Tibial nerve (tissue), 4 donors: ENCODE measurements around the gene ATP9B.

Source experiments
- EP300 ChIP-seq, 2 donors: sonication (generic); formaldehyde crosslinking; IDR thresholded peaks; one replicate each; pipeline ENCODE4 v1.6.1; 2017; ENCODE audit warnings: antibody characterized with exemption in 2 of 2, mild to moderate bottlenecking in 1 of 2
- POLR2A ChIP-seq, 2 donors: fragments of 450-650 bp; IDR thresholded peaks; one replicate each; pipeline ENCODE4 v1.6.1; 2017; ENCODE audit warnings: antibody characterized with exemption in 2 of 2, mild to moderate bottlenecking in 2 of 2, moderate library complexity in 2 of 2
- TF ChIP-seq, protein P1 (sequence below), 5 experiments: fragments of 200-600 bp in 3 of 5; fragments of 450-650 bp in 2 of 5; sonication (generic) in 3 of 5; IDR thresholded peaks; one replicate each; pipeline ENCODE4 v1.5.1; 2016 to 2019; ENCODE audit warnings: antibody characterized with exemption in 5 of 5, mild to moderate bottlenecking in 3 of 5, moderate library complexity in 2 of 5

DNA sequence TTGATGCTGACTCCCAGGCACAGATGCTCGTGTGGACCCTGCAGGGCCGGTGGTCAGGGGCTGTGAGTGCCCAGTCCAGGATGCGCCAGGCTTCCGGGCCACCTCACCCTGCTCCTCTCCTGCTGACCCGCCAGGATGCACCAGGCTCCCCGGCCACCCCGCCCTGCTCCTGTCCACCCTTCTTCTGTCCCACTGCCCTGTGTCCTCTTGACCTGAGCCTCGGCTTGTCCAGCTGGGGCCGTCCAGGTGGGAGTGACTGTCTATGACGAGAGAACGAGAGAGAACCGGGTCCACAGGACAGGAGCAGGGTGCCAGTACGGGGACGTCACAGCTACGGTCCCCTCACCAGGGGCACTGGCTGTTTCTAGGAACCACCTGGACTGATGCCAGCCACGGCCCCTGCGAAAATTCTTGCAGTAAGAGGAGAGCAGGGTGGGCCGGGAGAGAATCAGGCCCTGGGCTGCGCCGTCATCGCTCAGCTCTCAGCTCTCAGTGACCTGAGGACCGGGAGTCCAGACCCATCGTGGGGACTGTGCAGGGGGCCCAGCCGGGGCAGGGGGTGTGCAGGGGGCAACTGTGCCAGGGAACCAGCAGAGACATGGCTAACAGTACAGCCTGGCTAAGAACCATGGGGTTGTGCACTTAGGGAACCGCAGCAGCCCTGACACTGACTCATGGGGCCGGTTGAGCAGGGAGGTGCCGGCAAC, 313.6 kb downstream of the ATP9B start:
- TF ChIP-seq, protein P1, sequence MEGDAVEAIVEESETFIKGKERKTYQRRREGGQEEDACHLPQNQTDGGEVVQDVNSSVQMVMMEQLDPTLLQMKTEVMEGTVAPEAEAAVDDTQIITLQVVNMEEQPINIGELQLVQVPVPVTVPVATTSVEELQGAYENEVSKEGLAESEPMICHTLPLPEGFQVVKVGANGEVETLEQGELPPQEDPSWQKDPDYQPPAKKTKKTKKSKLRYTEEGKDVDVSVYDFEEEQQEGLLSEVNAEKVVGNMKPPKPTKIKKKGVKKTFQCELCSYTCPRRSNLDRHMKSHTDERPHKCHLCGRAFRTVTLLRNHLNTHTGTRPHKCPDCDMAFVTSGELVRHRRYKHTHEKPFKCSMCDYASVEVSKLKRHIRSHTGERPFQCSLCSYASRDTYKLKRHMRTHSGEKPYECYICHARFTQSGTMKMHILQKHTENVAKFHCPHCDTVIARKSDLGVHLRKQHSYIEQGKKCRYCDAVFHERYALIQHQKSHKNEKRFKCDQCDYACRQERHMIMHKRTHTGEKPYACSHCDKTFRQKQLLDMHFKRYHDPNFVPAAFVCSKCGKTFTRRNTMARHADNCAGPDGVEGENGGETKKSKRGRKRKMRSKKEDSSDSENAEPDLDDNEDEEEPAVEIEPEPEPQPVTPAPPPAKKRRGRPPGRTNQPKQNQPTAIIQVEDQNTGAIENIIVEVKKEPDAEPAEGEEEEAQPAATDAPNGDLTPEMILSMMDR (IDR thresholded peaks at IDR 0.05): no peak
- TF ChIP-seq POLR2A (IDR thresholded peaks at IDR 0.05) (no peak), EP300 (IDR thresholded peaks at IDR 0.05) (no peak)
